K562 (cell line): ENCODE data around the gene IKZF4. TPM values are rescaled to one million over a fixed set of nuclear protein-coding genes. Genes with fewer than 3 reads are reported as not detected.
A peak's percentile ranks its signal among the peaks of the same experiment; 100 is the strongest.

Experiments
- BACH1 ChIP-seq: fragments of 200-800 bp; sonication (Bioruptor generic); IDR thresholded peaks from 2 replicates; pipeline ENCODE4 v1.6.1; 2016; ENCODE audit warnings: missing genetic modification characterization, missing compliant biosample characterization
- BCLAF1 ChIP-seq, 2 experiments: fragments of 450-650 bp in 1 of 2; IDR thresholded peaks; 2 replicates each; pipeline ENCODE4 v1.6.1; 2011 to 2017; ENCODE audit warnings: low read depth in 2 of 2, antibody characterized with exemption in 1 of 2, borderline replicate concordance in 1 of 2, low read length in 1 of 2, mild to moderate bottlenecking in 1 of 2, mixed read lengths in 1 of 2; ENCODE audit not compliant: control insufficient read depth in 1 of 2
- CAMTA2 ChIP-seq: fragments of 250-450 bp; sonication (Bioruptor Pico); conservative IDR thresholded peaks from 2 replicates; pipeline ENCODE4 v1.5.1; 2022
- CSDE1 ChIP-seq, 2 experiments: fragments of 450-650 bp; IDR thresholded peaks; 2 replicates each; pipeline ENCODE4 v1.6.1; 2016; ENCODE audit warnings: mild to moderate bottlenecking in 1 of 2
- GTF2B ChIP-seq: IDR thresholded peaks from 2 replicates; pipeline ENCODE4 v1.6.1; 2011; ENCODE audit not compliant: insufficient read length; ENCODE audit errors: extremely low read depth
- HNRNPL ChIP-seq: fragments of 200-400 bp; formaldehyde crosslinking; IDR thresholded peaks from 2 replicates; pipeline ENCODE4 v1.6.1; 2017; ENCODE audit warnings: low read depth, mild to moderate bottlenecking, low read length
- HSF4 ChIP-seq: fragments of 250-450 bp; sonication (Bioruptor Pico); IDR thresholded peaks from 2 replicates; pipeline ENCODE4 v2.1.2; 2022; ENCODE audit warnings: mild to moderate bottlenecking, moderate library complexity, borderline replicate concordance
- MAZ ChIP-seq, 2 experiments: fragments of 450-650 bp in 1 of 2; sonication (generic) in 1 of 2; formaldehyde crosslinking; IDR thresholded peaks in 1 of 2; conservative IDR thresholded peaks in 1 of 2; 2 replicates each; pipeline versions ENCODE4 v1.4.0 to v1.5.0; 2020; ENCODE audit warnings: mild to moderate bottlenecking in 1 of 2, missing genetic modification reagents in 1 of 2
- NCOA1 ChIP-seq: fragments of 450-650 bp; IDR thresholded peaks from 2 replicates; pipeline ENCODE4 v1.6.1; 2016; ENCODE audit warnings: low read depth
- NCOA6 ChIP-seq: fragments of 450-650 bp; IDR thresholded peaks from 2 replicates; pipeline ENCODE4 v1.6.1; 2017; ENCODE audit warnings: mild to moderate bottlenecking
- PATZ1 ChIP-seq: fragments of 250-450 bp; sonication (Bioruptor Pico); IDR thresholded peaks from 2 replicates; pipeline ENCODE4 v1.5.0; 2020; ENCODE audit warnings: mild to moderate bottlenecking, borderline replicate concordance
- SMAD4 ChIP-seq: fragments of 250-450 bp; sonication (Bioruptor Pico); conservative IDR thresholded peaks from 2 replicates; pipeline ENCODE4 v1.8.0; 2021; ENCODE audit warnings: inconsistent platforms, mild to moderate bottlenecking, moderate library complexity
- SMARCC2 ChIP-seq: fragments of 450-650 bp; IDR thresholded peaks from 2 replicates; pipeline ENCODE4 v1.6.1; 2017; ENCODE audit warnings: antibody characterized with exemption, moderate library complexity, mild to moderate bottlenecking, low read depth
- TOE1 ChIP-seq, 2 experiments: fragments of 450-650 bp in 1 of 2; sonication (generic) in 1 of 2; formaldehyde crosslinking in 1 of 2; IDR thresholded peaks; 2 replicates each; pipeline versions ENCODE4 v1.7.1 to v1.8.0; 2016 to 2022; ENCODE audit warnings: borderline replicate concordance in 2 of 2, mild to moderate bottlenecking in 2 of 2, antibody characterized with exemption in 1 of 2, inconsistent platforms in 1 of 2, low read depth in 1 of 2, missing genetic modification reagents in 1 of 2, moderate library complexity in 1 of 2
- XRCC4 ChIP-seq: IDR thresholded peaks from one replicate; pipeline ENCODE4 v1.6.1; 2011; ENCODE audit not compliant: insufficient read depth, insufficient read length; ENCODE audit errors: extremely low read depth
- ZBTB1 ChIP-seq: sonication (generic); formaldehyde crosslinking; IDR thresholded peaks from 2 replicates; pipeline ENCODE4 v1.8.1; 2023; ENCODE audit warnings: missing genetic modification reagents, low read depth, mild to moderate bottlenecking, borderline replicate concordance
- ZNF143 ChIP-seq: sonication (generic); formaldehyde crosslinking; IDR thresholded peaks from 2 replicates; pipeline ENCODE4 v1.9.0; 2022; ENCODE audit warnings: mild to moderate bottlenecking, missing genetic modification reagents
- ZNF184 ChIP-seq: sonication (generic); formaldehyde crosslinking; IDR thresholded peaks from 2 replicates; pipeline ENCODE4 v1.5.0; 2020; ENCODE audit warnings: missing genetic modification reagents
- ZNF24 ChIP-seq: fragments of 450-650 bp; IDR thresholded peaks from 2 replicates; pipeline ENCODE4 v1.6.1; 2016
- ZNF785 ChIP-seq: fragments of 250-450 bp; sonication (Bioruptor Pico); IDR thresholded peaks from 2 replicates; pipeline ENCODE4 v1.4.0; 2020; ENCODE audit warnings: mild to moderate bottlenecking
- ZNF830 ChIP-seq: fragments of 250-450 bp; sonication (Bioruptor Pico); IDR thresholded peaks from 2 replicates; pipeline ENCODE4 v1.5.0; 2021; ENCODE audit warnings: mild to moderate bottlenecking
- polyA plus RNA-seq, 8 experiments: library from polyadenylated mRNA; depleted of rRNA in 4 of 8; stranded (reverse) in 5 of 8; unstranded in 3 of 8; fragments of >200 nt; fragmentation: Nextera tagmentation in 2 of 8; fragmentation: Illumina TruSeq in 1 of 8; extraction: Ambion mirVana in 2 of 8; extraction: Trizol in 1 of 8; gene quantifications; 2 replicates each; pipeline versions ENCODE4 v1.2.1 to v1.2.3, GENCODE V29; 2011 to 2014; ENCODE audit warnings: inconsistent platforms in 1 of 8, missing spikeins in 1 of 8
- total RNA-seq, 7 experiments: library from RNA; depleted of rRNA in 6 of 7; stranded (reverse); fragments of >200 nt in 6 of 7; fragmentation: Illumina TruSeq in 2 of 7; extraction: Trizol in 2 of 7; gene quantifications; 2 replicates each; pipeline versions ENCODE4 v1.2.1 to v1.2.3, GENCODE V29; 2011 to 2021; ENCODE audit warnings: low replicate concordance in 1 of 7

The IKZF4 gene
- total and polyA plus RNA-seq, 9 of the 15 experiments (the other 6 are each of a cell fraction or from before 2014, with no cell fraction given): 1.9 to 16.3 (median 3.6) TPM

- no peak for TF ChIP-seq PATZ1 (CRISPR knock-in tag)
- TF ChIP-seq ZNF830 (CRISPR knock-in tag): no peak
- no peak for TF ChIP-seq BCLAF1 (IDR thresholded peaks at IDR 0.05; ENCODE audit: borderline replicate concordance in 1 of 2, control insufficient read depth in 1 of 2, low read depth in 2 of 2, low read length in 1 of 2)
- no peak for TF ChIP-seq HSF4 (CRISPR knock-in tag)
- TF ChIP-seq ZBTB1: peak; percentile 56; the same call in 1 of the 2 replicates
- peak; percentile 18 to 25; a peak in 3 of 4 replicates for TF ChIP-seq MAZ (CRISPR knock-in tag; conservative IDR thresholded peaks at IDR 0.05 in 1 of 2, IDR thresholded peaks at IDR 0.05 in 1 of 2)
- TF ChIP-seq NCOA6: peak; percentile 71
- no peak; a peak in 1 of 4 replicates for TF ChIP-seq CSDE1 (IDR thresholded peaks at IDR 0.05)
- TF ChIP-seq ZNF184 (CRISPR knock-in tag): no peak
- no peak for TF ChIP-seq ZNF24
- TF ChIP-seq ZNF143 (CRISPR knock-in tag): no peak
- TF ChIP-seq HNRNPL: peak; percentile 59; the same call in 1 of the 2 replicates
- no peak for TF ChIP-seq SMARCC2
- TF ChIP-seq CAMTA2 (CRISPR knock-in tag): no peak
- no peak for TF ChIP-seq ZNF785
- TF ChIP-seq BACH1 (tag): no peak
- TF ChIP-seq SMAD4 (CRISPR knock-in tag): peak; percentile 36
- no peak for TF ChIP-seq TOE1 (IDR thresholded peaks at IDR 0.05; ENCODE audit: borderline replicate concordance)
- TF ChIP-seq TOE1 (CRISPR knock-in tag; IDR thresholded peaks at IDR 0.05; ENCODE audit: borderline replicate concordance, low read depth): no peak
- TF ChIP-seq NCOA1: no peak
- no peak for TF ChIP-seq GTF2B
- no peak for TF ChIP-seq XRCC4
These were observed 58.3 kb downstream of the IKZF4 start (continued) for GRCh38 chr12:56078931-56079722.
